Muscle layer of colon (tissue), 2 donors: ENCODE results near the gene KRTAP20-4.

ENCODE experiments used
- H3K27ac ChIP-seq: one replicate; pipeline ENCODE4 v1.7.0; 2013; ENCODE audit warnings: low read depth, mild to moderate bottlenecking, low read length, moderate library complexity
- H3K27me3 ChIP-seq, 2 donors: one replicate each; pipeline ENCODE4 v1.7.0; 2013; ENCODE audit warnings: low read length in 2 of 2, mild to moderate bottlenecking in 2 of 2; ENCODE audit not compliant: insufficient read depth in 2 of 2, control insufficient read depth in 1 of 2
- H3K36me3 ChIP-seq: one replicate; pipeline ENCODE4 v1.7.0; 2013; ENCODE audit warnings: mild to moderate bottlenecking, low read length; ENCODE audit not compliant: insufficient read depth
- H3K4me1 ChIP-seq: one replicate; pipeline ENCODE4 v1.7.0; 2013; ENCODE audit warnings: mild to moderate bottlenecking, low read length; ENCODE audit not compliant: insufficient read depth
- H3K4me3 ChIP-seq, 2 donors: one replicate each; pipeline ENCODE4 v1.7.0; 2013; ENCODE audit warnings: low read length in 2 of 2, low read depth in 1 of 2, mild to moderate bottlenecking in 1 of 2, moderate library complexity in 1 of 2
- H3K9ac ChIP-seq: one replicate; pipeline ENCODE4 v1.7.0; 2013; ENCODE audit warnings: low read length
- H3K9me3 ChIP-seq: one replicate; pipeline ENCODE4 v1.7.0; 2013; ENCODE audit warnings: mild to moderate bottlenecking, low read length
- donor health status: abdominal sarcoma.
- donor health status: Adenocarcinoma of cecum.

KRTAP20-4 gene

GRCh38 chr21:30668776-30669175, 48.3 kb downstream of the KRTAP20-4 start:
- H3K9ac ChIP-seq, result no peak overlapping the region
- no peaks in the 10 kb centered on the region for H3K4me1 ChIP-seq
- H3K9me3 ChIP-seq, result no peaks in the 10 kb centered on the region
- H3K27ac ChIP-seq, result no peak overlapping the region
- H3K4me3 ChIP-seq, result no peak overlapping the region
- no peaks in the 10 kb centered on the region for H3K36me3 ChIP-seq
- H3K27me3 ChIP-seq, result no peaks in the 10 kb centered on the region
